GM12864 (cell line): ENCODE results near the gene WFDC6.

Experiments
- DNase-seq: peaks from one replicate; pipeline ENCODE4 v3.0.0-alpha.2; 2011; ENCODE audit warnings: low read depth
- H3K4me3 ChIP-seq: 2 replicates; pipeline ENCODE4 v1.5.1; 2011; ENCODE audit warnings: mild to moderate bottlenecking, low read depth, low read length, control low read depth
- TF ChIP-seq, protein P1 (sequence below): IDR thresholded peaks from 2 replicates; pipeline ENCODE4 v1.5.1; 2011; ENCODE audit warnings: low read depth, mild to moderate bottlenecking, moderate library complexity, low read length, control low read depth, inconsistent platforms; ENCODE audit errors: missing control alignments

Gene WFDC6

DNA sequence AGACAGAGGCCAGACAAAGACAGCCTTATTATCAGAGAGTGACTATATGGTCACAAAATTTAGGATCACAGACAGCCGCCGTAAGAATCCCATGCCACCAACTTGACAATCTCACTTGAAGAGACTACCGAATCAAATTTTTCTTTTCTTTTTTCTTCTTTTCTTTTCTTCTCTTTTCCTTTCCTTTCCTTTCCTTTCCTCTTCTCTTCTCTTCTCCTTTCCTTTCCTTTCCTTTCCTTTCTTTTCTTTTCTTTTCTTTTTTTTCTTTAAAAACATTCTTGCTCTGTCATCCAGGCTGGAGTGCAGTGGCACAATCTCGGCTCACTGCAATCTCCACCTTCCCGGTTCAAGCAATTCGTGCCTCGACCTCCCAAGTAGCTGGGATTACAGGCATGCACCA lies 9.1 kb upstream of the WFDC6 start:
- no peak for DNase-seq
- TF ChIP-seq, protein P1, sequence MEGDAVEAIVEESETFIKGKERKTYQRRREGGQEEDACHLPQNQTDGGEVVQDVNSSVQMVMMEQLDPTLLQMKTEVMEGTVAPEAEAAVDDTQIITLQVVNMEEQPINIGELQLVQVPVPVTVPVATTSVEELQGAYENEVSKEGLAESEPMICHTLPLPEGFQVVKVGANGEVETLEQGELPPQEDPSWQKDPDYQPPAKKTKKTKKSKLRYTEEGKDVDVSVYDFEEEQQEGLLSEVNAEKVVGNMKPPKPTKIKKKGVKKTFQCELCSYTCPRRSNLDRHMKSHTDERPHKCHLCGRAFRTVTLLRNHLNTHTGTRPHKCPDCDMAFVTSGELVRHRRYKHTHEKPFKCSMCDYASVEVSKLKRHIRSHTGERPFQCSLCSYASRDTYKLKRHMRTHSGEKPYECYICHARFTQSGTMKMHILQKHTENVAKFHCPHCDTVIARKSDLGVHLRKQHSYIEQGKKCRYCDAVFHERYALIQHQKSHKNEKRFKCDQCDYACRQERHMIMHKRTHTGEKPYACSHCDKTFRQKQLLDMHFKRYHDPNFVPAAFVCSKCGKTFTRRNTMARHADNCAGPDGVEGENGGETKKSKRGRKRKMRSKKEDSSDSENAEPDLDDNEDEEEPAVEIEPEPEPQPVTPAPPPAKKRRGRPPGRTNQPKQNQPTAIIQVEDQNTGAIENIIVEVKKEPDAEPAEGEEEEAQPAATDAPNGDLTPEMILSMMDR, result no peak

DNA sequence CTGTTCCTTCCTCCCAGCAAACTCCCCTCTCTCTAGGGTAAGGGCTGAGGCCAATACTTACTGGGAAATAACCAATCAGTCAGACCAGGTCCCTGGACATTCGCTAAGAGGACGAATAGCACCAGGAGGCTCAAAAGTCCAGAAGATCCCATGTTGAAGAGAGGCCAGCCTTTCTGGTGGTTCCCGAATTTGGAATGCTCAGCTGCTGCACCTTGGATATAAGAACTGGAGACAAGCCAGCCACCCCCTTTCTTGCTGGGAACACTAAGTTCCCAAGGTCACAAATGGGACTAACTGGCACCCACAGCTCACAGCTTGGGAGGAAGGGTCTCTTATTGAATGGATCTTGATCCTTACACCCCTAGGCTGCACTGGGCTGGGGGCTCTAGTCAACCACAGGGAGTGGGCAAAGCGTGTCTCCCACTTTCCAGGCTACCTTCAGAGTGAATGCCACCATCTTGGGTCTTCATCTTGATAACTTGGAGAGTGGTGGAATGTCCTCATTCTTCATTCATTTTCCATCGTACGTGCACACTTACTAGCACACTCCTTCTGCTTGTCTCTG lies 8.0 kb upstream of the WFDC6 start, which contains the start of gene EPPIN:
TSS of gene EPPIN (minus strand) at position 196 of the 565 bp plus-strand sequence. CDS start at position 152, 44 bp downstream.
- no peak within 1 kb of the TSS for H3K4me3 ChIP-seq
- TF ChIP-seq, protein P1, result no peak
- DNase-seq, result no peak

More for the DNA sequence above, 9.1 kb upstream of the WFDC6 start:
- H3K4me3 ChIP-seq, result no peak overlapping the region

GRCh38 chr20:45545754-45546453 lies 6.6 kb upstream of the WFDC6 start:
- no peak for DNase-seq
- H3K4me3 ChIP-seq, result no peak overlapping the region
- TF ChIP-seq, protein P1, result peak; percentile 19

DNA sequence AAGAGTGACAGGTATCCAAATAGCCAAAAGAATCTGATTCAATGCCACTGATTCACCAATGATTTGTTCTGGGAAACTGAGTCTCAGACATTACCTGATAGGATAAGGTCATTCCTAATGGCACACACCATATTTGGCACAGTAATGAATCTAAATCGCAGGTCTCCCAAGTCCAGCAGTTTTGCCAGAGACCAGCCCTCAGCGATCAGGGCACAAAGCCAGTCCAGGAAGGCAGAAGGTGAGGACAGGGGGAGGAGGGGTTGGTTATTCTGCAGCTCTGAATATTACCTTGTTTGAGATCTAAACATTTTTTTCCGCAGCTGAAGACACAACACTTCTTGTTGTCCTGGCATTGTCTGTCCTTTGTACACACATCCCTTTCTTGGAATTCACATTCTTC lies 6.1 kb upstream of the WFDC6 start:
- TF ChIP-seq, protein P1, result no peak
- no peak for DNase-seq

DNA sequence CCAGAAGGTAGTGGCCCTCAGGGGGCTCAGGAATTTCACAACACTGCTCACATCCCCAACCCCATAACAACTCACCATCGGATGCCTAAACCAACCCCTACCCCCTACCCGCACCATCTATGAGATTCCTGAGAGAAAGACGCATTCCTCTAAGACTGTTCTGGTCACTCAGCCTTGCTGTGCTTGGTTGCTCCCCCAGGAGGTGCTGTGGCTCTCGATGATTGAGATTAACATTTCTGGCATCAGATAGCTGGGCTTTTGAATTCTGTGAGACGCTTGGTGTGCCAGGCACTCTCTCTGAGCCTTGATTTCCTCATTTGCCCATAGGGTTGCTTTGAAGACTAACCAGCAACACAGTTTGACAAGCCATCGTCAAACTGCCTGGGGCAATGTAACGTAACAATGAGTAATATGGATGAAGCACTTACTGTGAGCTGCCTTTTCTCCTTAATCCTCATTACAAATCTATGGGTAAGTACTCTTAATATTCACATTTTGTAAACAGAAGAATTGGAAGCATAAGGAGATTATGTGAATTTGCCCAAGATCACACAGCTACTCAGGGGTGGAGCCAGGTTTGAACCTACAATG lies 978 bp downstream of the WFDC6 start:
- H3K4me3 ChIP-seq, result no peak overlapping the region
- TF ChIP-seq, protein P1, result peak; percentile 18
- DNase-seq, result no peak

More for the DNA sequence above, 6.1 kb upstream of the WFDC6 start:
- H3K4me3 ChIP-seq, result no peak overlapping the region

GRCh38 chr20:45527294-45527693 lies 12.0 kb downstream of the WFDC6 start:
- TF ChIP-seq, protein P1, result no peak
- H3K4me3 ChIP-seq, result no peak overlapping the region
- DNase-seq, result no peak

GRCh38 chr20:45523821-45524220 lies 15.5 kb downstream of the WFDC6 start:
- DNase-seq, result no peak
- H3K4me3 ChIP-seq, result no peak overlapping the region
- TF ChIP-seq, protein P1, result no peak
